ENCODE measurements around the gene FLOT1.
A peak's percentile ranks its signal among the peaks of the same experiment; 100 is the strongest.
"Not testable (repeated sequence)": the region's sequence is repeated elsewhere in the genome, so short reads cannot be mapped to it uniquely, and the experiment has no call there.

The FLOT1 gene

DNA sequence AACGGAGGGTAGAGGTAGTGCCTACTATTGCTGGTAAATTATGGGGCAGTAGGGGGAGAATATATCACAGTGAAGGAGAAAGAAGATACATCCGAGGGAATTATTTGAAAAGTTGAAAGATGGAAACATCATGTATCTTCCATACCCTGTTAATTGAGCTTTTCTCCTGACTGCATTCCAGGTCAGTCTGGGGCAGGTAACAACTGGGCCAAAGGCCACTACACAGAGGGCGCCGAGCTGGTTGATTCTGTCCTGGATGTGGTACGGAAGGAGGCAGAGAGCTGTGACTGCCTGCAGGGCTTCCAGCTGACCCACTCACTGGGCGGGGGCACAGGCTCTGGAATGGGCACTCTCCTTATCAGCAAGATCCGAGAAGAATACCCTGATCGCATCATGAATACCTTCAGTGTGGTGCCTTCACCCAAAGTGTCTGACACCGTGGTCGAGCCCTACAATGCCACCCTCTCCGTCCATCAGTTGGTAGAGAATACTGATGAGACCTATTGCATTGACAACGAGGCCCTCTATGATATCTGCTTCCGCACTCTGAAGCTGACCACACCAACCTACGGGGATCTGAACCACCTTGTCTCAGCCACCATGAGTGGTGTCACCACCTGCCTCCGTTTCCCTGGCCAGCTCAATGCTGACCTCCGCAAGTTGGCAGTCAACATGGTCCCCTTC, 19.2 kb downstream of the FLOT1 start:
- not testable (repeated sequence) for DNase-seq (ENCODE audit: low spot score)

DNA sequence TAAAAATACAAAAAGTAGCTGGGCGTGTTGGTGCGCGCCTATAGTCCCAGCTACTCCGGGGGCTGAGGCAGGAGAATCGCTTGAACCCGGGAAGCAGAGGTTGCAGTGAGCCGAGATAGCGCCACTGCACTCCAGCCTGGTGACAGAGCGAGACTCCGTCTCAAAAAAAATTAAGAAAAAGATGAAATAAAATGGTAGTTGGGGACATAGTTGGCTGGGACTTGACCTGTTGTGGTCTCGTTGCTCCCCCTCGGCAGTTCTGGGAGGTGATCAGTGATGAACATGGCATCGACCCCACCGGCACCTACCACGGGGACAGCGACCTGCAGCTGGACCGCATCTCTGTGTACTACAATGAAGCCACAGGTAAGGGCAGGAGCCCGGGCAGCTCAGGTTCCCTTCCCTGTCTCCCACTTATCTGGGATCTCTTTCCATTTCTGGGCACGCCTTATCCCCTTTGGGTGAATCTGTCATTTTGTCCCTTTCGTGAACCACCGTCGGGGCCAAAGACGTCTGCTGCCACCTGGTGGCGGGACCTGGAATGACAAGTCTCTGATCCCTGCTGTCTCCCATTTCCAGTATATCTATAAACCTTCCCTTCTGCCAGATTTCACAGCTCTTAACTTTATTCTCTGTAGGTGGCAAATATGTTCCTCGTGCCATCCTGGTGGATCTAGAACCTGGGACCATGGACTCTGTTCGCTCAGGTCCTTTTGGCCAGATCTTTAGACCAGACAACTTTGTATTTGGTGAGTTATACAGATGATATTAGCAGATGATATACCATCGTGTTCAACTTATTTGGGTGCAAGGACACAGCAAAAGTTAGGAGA, 20.0 kb downstream of the FLOT1 start:
- DNase-seq (ENCODE audit: low spot score): peak; percentile 88

DNA sequence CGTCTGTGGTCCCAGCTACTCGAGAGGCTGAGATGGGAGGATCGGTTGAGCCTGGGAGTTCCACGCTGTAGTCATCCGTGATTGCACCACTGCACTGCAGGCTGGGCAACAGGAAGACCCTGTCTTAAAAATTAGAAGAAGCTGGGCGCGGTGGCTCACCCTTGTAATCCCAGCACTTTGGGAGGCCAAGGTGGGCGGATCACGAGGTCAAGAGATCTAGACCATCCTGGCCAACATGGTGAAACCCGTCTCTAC, 20.5 kb downstream of the FLOT1 start:
- not testable (repeated sequence) for DNase-seq (ENCODE audit: low spot score)

DNA sequence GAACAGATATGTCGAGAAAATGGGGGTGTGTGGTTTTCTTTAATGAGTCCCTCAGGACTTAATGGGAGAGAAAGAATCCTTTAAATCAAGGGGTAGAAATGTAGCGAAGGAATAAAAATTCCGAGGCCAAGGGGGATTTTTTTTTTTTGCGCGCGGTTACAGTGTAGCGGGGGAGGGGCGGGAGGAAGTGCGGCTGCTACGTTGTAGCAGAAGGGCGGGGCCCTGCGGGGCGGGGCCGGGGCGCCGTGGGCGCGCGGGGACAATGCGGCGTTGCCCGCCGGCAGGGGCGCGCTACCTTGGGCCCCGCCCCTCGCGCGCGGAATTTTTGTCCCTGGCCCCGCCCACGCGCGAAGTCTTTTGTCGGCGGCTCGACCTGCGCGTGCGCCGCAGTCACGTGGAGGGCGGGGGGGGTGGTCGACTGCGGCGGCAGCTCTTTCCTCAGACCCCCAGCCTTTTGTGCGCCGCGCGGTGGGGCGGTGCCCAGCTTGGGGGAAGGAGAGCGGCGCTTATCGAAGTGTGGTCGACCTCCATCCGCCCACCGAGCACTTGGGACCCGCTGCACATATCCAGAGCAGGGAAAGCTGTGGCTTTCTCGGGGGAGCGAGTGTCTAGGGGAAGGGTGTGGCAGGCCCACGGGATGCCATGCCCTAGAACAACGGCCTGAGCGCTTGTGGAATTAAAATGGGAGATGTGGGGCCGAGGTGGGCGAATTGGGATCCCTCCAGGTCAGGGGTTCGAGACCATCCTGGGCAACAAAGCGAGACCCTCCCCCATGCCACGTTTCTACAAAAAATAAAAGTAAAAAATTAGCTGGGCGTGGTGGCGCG, 21.1 kb downstream of the FLOT1 start:
- peak; percentile 86 for DNase-seq (ENCODE audit: low spot score)

DNA sequence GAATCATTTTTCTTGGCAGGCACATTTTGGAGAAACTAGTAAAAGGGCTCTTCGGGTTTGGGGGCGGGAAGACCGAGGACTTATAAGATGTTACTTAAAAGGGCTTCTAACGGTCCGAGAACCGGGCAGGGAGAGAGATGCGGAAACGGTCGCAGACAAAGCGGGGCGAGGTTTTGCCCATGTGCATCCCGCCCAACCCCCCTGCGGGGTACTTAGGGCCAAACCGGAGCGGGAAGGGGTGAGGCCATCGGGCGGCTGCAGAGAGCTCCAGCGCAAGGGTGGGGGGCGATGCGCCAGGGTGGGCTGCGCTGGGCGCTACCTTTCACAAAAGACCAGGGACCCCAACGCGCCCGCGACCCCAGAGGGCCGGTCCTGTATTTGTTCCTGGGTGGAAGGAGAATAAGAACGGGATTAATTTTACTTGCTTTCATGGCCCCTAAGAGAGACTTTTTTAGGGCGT, 21.7 kb downstream of the FLOT1 start:
- peak; percentile 58 for DNase-seq (ENCODE audit: low spot score)

DNA sequence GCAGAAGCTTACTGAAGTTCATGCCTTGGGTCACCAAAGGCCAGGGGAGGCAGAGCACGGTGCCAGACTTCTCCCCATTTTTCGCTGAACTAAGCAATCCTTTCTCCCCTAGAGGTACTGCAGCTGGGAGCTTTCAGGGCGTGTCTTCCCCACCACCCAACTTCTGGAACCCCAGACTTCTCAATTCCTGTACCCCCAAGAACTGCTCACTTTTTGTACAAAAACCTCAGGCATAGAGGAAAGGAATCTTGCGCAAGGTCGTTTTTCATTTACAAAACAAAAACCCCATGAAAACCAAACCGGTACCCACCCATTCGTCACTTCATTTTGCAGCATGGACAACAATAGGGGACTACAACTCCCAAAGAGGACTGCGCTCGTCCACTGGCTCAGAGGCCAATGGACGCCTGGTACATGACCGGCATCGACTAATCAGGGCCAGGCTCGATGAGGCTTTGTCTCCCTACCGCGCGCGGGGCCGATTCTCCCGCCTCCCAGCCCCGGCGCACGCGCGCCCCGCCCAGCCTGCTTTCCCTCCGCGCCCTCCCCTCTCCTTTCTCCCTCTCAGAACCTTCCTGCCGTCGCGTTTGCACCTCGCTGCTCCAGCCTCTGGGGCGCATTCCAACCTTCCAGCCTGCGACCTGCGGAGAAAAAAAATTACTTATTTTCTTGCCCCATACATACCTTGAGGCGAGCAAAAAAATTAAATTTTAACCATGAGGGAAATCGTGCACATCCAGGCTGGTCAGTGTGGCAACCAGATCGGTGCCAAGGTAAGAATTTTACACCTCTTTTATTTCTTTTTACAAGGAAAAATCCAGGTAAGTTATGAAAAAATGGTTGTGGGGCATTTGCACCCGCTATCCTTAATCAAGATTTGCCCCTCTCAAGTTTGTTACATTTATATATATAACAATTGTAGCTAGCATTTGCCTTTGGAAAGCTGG, 22.4 kb downstream of the FLOT1 start, which contains the start of gene TUBB:
Gene TUBB (plus strand): TSS at position 562 of the 947 bp plus-strand sequence. CDS start 155 bp downstream, at position 717.
- DNase-seq (ENCODE audit: low spot score): peak; percentile 89

DNA sequence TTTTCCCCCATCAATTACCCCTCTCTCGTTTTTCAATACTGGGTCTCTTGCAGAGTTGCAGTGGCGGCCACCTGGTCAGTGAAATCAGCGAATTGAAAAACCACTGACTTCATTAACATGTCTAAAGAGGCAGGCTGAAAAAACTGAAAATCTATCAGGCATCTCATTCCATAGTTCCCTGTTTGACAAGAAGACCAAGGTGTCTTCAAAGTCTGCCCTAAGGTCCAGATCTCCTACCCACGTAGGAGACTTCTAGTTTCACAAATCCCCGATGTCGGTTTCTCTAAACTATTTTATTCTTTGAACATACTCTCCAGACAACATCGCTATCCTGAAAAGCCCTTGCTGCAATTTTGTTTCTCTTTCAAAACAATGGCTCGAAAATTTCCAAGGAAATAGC, 23.1 kb downstream of the FLOT1 start:
- no peak for DNase-seq (ENCODE audit: low spot score)

DNA sequence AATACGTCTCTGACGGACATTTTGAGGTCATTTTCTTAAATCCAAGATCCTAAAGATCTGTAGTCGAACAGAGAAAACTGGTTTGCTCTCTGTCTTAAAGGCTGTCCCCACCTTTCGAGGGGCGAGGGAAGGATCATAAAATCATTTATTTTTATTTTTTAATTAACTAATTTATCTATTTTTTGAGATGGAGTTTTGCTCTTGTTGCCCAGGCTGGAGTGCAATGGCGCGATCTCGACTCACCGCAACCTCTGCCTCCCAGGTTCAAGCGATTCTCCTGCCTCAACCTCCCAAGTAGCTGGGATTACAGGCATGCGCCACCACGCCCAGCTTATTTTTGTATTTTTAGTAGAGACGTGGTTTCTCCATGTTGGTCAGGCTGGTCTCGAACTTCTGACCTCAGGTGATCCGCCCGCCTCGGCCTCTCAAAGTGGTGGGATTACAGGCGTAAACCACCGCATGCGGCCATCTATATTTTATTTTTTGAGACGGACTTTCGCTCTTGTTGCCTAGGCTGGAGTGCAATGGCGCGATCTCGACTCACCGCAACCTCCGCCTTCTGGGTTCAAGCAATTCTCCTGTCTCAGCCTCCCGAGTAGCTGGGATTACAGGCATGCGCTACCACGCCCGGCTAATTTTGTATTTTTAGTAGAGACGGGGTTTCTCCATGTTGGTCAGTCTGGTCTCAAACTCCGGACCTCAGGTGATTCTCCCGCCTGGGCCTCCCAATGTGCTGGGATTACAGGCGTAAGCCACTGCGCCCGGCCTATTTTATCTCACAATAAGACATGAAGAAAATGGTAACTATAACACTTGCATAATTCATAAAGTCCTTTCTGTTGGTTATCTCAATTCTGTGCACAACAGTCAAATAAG, 24.4 kb downstream of the FLOT1 start:
- not testable (repeated sequence) for DNase-seq (ENCODE audit: low spot score)

DNA sequence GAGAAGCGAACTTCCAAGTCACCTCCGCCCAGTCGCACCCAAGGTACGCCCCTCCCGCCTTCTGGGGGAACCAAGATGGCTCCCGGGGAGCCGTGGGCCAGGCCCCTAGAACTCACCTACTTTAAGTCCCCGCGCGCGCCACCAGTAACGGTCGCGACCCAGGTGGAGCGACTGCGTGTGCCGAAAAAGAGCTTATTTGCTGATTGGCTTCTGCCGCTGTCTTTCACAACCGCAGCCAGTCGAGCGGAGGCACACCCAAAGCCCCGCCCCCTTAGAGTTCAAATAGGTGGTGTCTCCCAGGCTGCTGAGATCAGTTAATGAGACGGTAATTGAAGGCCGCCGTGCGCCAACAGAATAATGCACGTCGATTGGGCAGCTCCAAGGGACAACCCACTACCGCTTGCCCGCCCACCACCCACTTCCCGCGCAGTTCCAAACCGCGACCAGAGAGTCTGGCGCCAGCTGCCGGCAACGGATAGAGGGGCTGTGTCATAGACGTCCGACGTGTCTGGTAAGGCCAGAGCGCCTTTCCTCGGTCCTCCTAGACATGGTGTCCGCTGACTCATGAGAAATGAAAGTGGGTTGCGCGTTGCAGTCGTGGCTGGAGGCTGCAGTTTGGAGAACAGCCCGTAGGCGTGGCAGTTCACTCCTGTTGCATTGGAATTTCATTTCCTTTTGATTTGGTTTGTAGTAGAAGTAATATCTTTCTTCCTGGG, 25.2 kb downstream of the FLOT1 start, which contains the start of gene MDC1:
Gene MDC1 (minus strand): TSS at position 153 of the 716 bp plus-strand sequence. CDS start 2,106 bp downstream, outside the sequence.
- peak; percentile 100 for DNase-seq (ENCODE audit: low spot score)

DNA sequence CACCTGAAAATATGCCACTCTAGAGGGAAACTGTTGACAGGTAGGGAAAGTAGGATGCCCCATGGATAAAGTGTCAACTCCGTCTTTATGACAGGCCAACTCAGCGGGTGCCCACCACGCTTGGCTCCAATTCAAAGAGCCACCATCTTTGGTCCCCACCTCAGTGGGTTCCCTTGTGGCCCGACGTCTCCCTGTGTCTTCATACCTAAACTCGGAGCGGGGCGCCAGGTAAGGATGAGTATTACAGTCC, 25.7 kb downstream of the FLOT1 start:
- DNase-seq (ENCODE audit: low spot score): no peak

DNA sequence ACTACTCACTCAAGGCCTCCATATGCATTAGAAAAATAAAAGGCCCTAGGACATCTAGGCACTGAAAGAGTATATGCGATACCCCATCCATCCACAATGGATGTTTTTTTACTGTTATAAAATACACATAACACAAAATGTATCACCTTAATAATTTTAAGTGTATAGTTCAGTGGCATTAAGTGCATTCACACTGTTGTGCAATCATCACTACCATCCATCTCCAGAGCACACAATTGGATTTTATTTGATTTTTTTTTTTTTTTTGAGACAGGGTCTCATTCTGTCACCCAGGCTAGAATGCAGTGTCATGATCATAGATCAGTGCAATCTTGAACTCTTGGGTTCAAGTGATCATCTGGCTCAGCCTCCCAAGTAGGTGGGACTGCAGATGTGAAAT, 28.2 kb downstream of the FLOT1 start:
- DNase-seq (ENCODE audit: low spot score): no peak

DNA sequence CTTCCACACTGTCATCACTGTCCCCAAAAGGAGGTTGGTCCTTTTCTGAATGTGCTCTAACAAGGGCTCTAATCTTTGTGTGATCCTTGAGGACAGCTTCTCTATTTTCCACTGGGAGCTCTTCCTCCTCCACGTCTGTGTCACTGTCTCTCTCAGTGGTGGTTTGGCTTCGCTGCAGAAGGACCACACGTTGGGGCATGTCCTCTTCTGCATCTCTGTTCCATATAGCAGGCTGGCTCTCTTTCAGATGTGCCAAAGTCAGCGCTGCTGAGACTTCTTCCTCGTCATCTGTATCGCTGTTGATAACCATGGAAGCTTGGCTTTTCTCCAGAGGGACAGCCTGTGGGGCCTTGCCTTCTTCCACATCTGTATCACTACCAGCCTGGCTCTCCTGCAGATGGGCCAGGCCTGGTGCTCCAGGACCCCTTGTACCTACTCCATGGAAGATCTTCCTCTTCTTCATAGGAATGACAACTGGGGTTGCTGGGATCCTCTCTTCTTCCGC, 30.0 kb downstream of the FLOT1 start:
- DNase-seq (ENCODE audit: low spot score): peak; percentile 84

DNA sequence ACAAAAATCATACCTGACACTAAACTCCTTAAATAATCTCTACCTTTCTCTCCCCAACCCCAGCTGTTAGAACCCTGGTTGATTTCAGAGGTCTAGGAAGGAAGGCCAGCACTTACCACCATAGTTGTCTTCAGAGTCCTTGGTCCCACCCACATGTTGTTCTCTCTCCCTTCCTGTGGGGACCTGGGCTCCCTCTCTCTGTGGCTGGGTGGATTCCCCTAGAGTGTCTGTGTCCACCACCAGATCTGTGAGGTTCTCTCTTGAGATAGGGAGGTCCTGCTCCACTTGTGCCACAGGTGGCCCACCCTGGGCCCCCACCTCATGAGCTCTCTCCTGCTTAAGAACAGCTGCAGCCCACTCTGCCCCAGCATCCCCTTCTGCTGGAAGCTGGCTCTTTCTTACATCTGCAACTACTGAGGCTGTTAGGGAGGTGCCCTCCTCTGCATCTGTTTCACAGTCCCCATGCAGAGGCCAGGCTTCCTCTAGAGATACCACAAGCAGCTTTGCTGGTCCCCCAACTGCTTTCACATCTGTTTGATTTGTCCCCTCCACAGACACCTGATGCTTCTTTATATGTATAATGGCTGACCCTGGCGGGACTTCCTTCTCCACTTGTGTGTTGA, 30.6 kb downstream of the FLOT1 start:
- DNase-seq (ENCODE audit: low spot score): no peak

DNA sequence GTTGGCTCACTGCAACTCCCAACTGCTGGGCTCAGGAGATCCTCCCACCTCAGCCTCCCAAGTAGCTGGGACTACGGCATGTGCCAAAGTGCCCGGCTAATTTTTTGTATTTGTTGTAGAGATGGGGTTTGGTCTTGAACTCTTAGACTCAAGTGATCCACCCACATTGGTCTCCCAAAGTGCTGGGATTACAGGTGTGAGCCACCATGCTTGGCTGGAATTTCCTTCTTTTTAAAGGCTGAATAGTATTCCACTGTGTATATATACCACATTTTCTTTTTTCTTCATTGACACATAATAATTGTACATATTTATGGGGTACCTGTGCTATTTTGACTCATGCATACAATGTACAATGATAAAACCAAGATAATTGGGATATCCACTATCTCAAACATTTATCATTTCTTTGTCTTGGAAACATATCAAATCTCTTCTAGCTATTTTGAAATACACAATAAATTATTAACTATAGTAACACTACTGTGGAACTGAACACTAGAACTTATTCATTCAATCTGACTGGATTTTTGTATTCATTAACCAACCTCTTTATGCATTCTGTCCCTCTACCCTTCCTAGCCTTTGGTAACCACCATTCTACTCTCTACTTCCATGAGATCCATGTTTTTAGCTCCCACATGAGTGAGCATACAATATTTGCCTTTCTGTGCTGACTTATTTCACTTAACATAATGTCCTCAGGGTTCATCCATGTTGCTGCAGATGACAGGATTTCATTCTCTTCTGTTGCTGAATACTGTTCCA, 33.2 kb downstream of the FLOT1 start:
- DNase-seq (ENCODE audit: low spot score): no peak

DNA sequence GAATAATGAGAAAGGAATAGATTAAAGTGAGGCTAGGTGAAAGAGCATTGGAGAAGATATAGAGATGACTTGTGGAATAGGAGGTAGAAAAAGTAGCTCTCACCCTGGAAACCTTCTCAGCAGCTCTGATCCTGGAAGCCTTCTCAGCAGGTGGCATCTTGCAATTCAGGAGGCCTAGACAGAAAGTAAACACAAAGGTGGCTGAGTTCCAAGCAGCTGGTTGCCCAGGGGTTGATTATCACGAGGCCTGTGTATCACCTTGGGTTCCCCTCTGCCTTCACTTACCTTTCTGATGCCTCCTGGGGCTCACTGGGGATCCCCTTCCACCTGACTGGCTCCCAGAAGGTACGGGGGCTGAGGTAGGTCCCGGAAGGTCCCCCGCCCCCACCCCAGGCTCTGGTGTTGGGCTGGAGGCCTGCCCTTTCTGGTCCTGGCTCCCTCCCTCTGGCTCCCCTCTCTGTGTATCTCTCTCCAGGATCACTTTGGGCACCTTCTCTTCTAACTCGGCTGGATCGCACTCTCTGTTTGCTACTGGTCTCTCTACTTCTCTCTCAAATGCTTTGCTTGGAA, 35.1 kb downstream of the FLOT1 start:
- no peak for DNase-seq (ENCODE audit: low spot score)

DNA sequence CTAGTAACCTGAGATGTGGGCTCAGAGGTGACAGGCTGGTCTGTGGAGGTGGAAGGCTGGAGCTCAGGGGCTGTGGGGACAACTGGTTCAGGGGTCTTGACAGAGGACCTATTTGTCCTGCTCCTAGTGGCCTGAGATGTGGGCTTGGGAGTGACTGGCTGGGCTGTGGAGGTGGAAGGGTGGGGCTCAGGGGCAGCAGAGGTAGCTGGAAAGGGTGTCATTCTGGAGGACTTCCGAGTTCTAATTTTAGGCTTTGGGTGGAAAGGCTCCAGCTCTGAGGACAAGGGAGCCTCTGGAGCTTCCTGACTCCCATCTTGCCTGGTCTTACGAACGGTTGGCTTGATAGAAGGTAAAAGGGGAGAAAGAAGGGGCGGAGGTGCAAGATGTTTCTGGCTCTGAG, 36.9 kb downstream of the FLOT1 start:
- no peak for DNase-seq (ENCODE audit: low spot score)

DNA sequence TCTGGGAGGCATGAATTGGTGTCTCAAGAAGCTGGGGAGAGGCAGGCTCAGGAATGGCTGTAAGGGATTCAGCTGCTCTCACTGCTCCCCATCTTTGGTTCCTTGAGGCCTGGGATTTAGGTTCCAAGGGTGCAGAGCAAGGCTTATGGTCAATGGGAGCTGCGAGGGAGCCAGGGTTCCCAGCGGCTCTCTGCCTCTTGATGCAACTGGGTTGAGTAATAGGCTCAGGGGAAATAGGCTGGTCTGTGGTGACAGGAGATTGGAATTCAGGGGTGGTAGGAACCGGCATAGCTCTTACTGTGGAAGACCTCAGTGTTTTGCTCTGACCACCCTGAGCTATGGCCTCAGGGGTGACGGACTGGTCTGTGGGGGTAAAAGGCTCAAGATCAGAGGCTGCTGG, 38.7 kb downstream of the FLOT1 start:
- no peak for DNase-seq (ENCODE audit: low spot score)

DNA sequence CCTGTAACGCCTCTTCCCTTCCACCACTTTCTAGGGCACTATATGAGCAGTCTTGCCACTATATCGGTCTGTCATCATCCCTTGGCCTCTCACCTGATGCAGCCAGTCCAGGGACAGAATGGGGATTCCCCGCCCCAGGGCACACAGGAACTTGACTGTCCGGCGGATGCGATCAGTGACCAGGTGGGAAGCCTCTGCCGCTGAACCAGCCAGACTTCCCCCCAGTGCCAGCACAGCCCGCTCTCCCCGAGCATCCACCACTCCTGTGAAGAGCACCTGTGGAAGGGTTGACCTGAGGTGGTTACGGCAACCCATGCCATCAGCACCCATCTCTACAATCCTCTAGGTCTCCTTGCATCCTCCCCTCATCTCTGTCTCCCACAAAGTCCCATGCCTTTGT, 39.5 kb downstream of the FLOT1 start:
- no peak for DNase-seq (ENCODE audit: low spot score)
